ENCODE measurements around the gene FGD4.

Gene FGD4

DNA sequence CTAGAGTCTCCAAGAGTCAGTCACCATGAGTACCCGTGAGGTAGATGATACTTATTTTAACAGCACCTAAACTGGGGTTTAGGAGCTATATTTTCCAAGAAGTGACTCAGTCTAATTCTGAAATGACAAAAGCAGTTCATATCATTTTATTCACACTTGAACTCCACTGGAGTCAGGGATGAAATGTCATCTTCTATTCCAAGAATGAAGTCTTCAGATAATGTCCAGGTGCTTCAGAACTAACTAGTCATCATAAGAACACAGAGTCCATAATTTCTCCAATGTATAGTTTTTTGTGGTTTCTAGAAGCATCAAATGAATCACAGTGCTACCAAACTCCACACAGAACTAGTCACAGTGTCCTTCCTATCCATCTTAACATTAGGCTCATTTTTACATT is 293.0 kb downstream of the FGD4 start:
- DNase-seq: no peak

DNA sequence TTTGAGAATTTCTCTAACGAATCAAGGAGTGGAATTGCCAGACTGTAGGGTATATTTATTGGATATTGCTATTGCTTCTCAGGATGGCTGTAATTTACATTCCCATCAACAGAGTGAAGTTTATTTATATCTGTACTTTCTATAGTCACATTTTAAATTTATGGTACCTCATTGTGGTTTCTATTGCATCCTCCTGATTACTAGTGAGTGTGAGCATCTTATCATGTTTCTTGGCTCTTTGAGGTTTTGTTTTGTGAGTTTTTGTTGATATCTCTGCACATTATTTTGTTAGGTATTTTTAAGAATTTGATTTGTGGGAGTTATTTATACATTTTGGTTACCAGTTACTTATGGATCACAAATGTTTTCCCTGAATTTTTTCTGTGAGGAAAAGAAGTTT is 293.7 kb downstream of the FGD4 start:
- no peak for DNase-seq

Measured in CD4-positive, alpha-beta T cell treated with Interleukin-1 beta for 1 hour (primary cell).